HG03342 (cell line): ENCODE measurements around the gene SUFU.

Experiments
- ATAC-seq: cut with Tn5 transposase; IDR thresholded peaks from one replicate; pipeline ENCODE4 v1.9.1; 2021; ENCODE audit warnings: mild to moderate bottlenecking, moderate library complexity; ENCODE audit not compliant: unreplicated experiment

The SUFU gene

DNA sequence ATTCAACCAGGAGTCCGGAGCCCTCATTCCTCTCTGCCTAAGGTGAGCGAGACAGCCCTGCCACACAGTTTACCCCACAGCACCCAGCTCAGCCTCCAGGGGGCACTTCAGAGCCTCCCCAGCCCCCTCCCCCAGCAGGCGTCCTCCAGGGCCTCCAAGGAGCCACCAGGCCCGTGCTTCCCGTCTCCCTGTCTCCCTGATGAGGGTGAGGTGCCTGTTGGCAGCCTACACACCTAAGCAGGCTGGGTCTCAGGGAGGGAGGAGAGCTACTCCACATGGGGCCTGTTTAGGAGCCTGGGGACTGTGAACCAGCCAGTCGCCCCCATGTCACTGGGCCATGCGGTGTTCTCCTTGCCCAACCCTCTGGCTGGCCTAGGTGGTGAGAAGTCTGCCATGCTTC, 111.6 kb downstream of the SUFU start:
- ATAC-seq = no peak

DNA sequence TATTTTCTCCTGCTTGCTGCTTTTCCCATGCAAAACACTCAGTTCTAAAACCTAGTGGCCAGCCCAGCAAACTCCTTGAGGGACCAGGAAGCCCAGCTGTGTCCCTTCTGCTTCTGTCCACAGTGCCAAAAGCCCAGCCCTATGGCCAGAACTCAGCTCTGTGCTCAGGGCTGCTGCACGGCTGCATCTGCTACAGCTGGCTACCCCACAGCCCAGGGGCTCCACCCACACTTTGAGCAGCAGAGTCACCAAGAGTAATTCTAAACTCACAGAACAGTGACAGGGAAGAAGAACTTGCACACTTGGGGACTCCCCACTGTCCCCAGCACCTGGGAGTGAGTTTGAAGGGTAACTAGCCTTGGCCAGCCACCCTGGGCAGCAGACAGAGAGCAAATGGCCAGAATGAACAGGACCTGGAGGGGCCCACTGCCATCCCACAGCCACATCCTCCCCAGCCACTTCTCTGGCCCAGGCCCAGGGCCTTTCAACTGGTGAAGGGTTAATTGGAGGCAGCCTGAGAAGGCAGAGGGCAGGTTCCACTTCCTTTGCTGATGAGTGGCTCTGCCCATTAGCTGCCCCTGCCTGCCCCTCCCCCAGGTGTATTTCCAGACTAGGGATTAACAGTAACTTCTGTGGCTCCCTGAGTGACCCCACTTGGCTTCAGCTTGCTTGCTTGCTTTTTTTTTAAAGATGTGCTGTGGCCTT, 112.4 kb downstream of the SUFU start:
- no peak for ATAC-seq

DNA sequence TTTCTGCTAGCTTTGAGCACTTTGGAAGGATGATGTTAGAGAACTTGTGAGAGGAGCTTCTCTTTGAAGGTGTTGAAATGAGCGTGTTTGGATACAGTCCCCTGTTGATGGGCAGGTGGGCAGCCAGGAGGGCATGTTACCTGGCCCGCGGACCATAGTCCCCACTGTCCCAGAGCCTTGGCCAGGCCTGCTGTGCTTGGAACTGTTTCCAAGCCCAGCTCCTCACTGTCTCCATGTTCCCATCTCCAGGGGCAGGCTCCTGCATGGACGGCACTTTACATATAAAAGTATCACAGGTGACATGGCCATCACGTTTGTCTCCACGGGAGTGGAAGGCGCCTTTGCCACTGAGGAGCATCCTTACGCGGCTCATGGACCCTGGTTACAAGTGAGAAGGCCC, 113.3 kb downstream of the SUFU start:
- ATAC-seq = no peak

DNA sequence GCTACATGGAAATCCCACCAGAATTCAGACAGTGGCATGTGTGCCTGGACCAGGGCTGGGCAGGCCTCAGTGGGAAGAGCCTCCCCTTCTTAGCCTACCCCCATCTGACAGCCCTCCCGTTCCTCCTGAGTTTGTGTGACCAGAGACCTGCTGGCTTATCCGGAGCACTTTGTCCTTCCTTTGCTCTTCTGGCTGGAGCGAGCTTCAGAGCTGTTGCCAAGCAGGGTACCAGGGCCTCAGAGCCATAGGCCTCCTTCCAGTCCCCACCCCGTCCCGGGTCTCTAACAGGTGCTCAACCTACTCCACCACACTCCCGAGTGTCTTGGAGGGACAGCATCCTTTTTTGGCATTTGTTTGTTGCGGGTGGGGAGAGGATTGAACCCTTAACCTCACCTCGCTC, 114.0 kb downstream of the SUFU start:
- ATAC-seq = no peak

GRCh38 chr10:102619281-102619981, 115.7 kb downstream of the SUFU start:
- ATAC-seq = no peak

- no peak for ATAC-seq
These were observed 116.4 kb downstream of the SUFU start for GRCh38 chr10:102620138-102620590.

DNA sequence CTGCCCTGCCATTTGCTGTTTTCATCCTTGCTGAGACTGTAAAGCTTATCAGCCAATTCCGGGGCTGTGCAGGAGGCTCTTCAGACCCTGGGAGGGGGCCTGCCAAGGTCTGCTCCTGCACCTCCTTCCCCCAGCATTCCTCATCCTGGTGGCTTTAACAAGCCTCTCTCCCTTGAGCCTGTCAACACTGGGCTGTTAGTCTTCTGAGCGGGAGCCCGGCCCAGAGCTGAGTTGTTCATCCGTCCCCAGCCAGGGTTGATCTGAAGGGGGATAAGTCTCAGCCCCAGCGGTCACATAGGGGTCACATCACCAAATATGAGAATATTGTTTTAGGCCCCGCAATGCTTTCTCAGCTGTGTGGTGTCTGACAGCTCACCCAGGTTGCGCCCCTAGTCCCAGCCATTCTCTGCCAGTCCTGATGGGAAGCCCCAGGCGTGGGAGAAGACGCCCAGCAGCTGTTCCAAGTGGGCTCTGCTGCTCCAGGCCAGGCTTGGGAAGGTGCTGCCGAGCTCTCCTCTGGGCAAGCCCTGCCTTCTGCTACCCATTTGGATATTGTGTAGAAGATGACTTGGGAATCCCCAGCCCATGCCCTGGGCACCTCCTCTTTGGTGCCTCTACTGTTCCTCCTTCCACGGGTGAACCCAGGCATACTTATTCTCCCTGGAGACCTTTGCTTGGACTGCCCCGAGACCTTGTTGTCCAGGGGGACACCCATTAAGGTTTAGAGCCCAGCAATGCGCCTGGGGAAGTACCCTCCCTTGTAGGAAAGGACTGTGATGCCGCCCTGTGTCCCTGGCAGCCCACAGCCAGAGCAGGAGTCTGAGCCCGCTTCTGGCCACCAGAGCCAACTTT, 117.0 kb downstream of the SUFU start:
- ATAC-seq = no peak

DNA sequence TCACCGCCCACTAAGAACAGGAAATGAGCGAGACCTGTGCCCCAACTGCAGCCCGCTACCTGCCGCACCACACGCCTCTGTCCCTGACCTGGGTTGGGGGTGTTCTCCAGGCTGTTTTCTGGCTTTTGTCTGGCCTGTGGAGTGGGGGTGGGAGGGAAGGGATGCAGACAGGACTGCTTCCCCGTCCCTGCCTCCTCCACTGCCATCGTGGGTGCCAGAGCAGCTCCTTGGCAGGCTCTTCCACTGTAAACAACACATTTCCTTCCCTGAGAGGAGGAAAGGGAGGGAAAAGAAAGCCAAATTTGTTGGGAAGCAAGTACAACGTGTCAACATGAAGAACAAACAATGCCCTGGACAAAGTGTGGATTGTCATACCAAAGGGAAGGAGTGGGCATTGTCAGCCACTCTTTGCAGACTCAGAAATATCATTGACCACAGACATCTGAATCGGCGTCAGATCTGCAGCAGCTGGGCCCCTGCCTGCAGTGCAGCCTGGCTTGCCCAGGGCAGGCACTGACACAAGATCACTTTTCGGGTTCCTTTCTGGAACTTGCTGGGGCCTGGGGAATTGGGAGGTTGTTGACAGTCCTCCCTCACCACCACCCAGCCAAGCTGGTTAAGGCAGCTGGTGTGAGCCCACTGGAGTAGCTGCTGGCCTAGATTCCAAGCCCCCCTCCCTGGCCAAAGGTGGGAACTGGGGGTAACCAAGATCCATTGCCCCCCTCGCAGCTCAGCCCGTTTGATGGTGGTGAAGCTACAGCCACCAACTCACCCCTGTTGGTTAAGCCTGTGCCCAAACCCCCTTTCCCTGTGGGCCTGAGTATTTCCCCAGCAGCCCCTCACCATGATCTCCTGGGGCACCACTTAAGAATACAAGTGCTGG, 117.9 kb downstream of the SUFU start:
- ATAC-seq = no peak

GRCh38 chr10:102624094-102624493, 120.3 kb downstream of the SUFU start:
- ATAC-seq = no peak

DNA sequence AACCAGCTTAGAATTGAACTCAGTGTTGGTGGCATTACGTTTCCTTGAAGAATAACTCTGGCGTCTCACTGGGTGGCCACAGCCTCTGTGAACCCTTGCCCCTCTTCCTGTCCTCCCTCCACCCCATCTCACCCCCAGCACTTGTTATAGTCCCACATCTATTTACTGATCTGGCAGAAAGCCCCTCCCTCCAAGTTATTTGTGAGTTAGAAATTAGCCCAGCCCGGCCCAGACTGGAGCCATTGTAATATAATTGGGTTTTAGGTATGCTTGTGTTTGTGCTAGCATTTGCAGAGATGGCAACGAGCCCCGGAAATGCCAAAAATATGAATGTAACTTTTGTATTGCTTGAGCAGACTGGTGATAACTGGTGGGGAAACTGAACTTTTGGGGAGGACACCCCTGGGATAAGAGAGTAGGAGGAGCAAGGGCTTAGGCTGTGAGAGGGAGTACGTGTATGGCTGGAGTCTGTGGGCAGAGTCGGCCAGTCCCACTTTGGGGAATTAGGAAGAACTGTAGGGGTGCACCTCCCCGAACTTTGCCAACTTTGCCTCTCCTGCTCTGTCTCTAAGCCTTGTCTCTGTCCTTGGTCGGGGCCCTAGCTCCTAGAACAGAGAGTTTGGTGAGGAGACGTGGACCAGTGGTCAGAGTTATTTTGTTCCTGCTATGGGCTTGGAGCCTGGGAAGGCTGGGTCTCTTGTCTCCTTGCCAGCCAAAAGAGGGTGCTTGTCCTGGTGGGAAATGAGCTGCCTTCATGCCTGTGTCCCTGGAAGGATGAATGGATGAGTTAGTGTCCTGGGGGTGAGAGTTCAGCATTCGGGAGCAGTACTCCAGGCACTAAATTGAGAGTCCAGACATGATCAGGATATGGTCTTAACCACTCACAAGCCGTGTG, 121.2 kb downstream of the SUFU start:
- ATAC-seq = no peak

- no peak for ATAC-seq
These were observed 122.4 kb downstream of the SUFU start for GRCh38 chr10:102626026-102626685.

- ATAC-seq = no peak
These were observed 123.5 kb downstream of the SUFU start for GRCh38 chr10:102627291-102627735.

DNA sequence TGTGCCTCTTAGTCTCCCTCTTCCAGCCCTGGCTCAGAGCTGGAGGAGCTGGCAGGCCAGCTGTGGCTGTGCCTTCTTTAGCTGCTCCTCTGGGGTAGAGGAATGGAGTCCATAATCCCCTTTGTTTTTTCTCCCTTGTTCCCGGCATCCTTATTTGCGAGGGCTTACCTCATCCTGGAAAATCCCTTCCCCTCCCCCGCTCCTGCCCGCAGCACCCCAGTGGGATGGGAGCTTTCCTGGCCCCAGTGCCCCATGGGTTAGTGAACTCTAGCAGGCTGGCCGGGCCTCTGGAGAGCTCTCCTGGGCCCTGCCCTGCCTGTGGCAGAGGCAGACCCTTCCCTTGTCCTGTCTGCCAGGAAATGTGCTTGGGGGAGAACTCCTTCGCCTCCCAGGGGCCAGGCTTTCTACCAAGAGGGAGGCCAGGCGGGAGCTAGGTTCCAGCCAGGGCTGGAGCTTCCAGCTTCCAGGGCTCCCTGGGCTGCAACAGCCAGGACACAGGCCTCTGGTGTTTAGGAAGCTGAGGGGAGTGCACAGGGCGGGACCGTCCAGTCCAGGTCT, 124.0 kb downstream of the SUFU start:
- no peak for ATAC-seq

DNA sequence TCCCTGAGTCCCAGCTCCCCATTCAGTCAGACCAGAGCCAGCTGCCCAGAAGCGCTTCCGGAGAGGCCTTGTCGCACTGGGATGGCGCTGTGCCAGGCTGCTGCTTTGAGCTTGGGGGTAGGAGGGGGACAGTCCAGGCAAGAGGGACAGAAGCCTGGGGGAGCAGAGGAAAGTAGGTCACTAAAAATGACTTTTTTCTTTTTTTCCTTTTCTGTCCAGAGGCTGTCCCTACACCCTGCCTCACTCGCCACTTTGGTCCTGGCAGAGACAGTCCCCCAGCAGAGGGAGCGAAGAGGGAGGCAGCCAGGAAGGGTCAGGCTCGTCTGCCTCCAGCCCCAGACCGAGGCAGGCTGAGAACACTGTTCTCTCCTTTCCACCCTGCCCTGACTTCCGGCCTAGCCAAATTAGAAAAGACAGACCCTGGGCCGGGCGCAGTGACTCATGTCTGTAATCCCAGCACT, 124.7 kb downstream of the SUFU start:
- no peak for ATAC-seq

- no peak for ATAC-seq
These were observed 126.2 kb downstream of the SUFU start for GRCh38 chr10:102629661-102630614.

DNA sequence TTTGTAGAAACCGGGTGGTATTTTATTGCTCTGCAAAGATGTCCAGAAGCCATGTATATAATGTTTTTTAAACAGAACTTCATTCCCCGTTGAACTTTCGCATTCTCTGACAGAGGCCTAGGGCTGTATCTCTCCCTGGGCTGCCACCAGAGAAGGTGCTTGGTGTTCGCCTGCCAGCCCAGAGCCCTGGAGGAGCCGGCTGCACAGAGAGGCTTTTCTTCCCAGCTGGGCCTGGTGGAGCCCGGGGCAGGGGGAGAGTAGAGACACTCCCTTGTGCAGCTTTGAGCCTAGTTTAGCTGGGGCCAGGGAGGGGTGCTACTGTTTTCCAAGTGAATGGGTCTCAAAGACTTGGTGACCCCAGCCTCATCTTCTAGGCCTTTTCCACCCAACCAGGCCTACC, 126.9 kb downstream of the SUFU start:
- ATAC-seq = no peak
